ENCODE data around the gene FGFRL1. TPM values are rescaled to one million over a fixed set of nuclear protein-coding genes. Genes with fewer than 3 reads are reported as not detected.

The FGFRL1 gene
- total RNA-seq, 1 donor = 8.6 TPM

DNA sequence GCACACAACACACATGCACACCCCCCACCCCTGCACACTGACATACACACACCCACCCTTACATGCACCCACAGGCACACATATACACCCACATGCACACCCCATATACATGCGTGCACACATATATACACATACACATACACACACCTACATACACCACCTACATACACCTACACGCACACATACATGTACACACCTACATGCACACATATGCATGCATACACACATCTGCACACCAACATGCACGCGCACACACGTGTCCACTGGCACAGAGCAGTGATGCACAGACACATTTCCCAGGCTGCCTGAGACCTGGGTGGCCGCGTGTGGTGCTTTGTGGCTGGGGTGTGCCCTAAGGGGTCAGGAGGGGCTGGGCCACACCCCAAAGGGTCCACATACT is 31.7 kb downstream of the FGFRL1 start:
- TF ChIP-seq, protein P1, sequence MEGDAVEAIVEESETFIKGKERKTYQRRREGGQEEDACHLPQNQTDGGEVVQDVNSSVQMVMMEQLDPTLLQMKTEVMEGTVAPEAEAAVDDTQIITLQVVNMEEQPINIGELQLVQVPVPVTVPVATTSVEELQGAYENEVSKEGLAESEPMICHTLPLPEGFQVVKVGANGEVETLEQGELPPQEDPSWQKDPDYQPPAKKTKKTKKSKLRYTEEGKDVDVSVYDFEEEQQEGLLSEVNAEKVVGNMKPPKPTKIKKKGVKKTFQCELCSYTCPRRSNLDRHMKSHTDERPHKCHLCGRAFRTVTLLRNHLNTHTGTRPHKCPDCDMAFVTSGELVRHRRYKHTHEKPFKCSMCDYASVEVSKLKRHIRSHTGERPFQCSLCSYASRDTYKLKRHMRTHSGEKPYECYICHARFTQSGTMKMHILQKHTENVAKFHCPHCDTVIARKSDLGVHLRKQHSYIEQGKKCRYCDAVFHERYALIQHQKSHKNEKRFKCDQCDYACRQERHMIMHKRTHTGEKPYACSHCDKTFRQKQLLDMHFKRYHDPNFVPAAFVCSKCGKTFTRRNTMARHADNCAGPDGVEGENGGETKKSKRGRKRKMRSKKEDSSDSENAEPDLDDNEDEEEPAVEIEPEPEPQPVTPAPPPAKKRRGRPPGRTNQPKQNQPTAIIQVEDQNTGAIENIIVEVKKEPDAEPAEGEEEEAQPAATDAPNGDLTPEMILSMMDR (IDR thresholded peaks at IDR 0.05; ENCODE audit: insufficient read depth, low read depth, low read length) = no peak
- DNase-seq (ENCODE audit: low read depth) = no peak
- H3K4me3 ChIP-seq (ENCODE audit: low read depth, low read length) = no peak overlapping the region

DNA sequence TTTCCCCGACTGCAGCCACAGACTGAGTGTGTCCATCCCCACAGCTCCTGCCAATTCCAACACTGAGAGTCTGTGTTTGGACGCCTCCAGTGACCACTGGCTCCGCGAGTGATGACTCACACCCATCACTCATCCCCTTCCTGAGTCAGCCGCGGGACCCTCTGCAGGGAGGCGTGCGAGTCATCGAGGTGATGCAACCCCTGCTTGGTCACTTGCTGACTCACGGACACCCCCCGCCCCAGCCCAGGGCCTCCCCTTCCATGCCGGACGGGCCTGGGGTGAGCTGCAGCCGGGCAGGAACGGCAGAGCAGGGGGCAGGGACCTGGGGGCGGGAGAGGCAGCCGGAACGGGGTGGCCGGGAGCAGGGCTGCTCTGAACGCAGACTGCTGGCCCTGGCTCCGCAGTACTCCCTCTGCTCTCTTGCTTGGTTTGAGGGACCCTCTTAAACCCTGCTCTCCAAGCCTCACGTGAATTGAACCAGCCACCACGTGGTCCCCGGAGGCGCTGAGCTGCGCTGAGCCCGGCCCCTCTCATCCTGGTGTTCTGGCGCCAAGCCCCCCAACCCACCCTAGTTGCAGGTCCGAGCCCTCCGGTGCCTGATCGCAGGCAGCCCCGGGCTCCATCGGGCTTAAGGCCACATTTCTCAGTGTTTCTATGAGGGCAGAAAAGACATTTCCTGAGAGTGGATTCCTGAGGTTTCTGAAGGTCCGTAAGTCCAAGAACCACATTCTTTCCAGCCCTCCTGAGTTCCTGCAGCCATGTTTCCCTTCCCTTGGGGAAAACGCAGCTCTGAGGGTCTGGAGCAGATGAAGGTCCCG is 32.4 kb downstream of the FGFRL1 start:
- peak; percentile 97 for DNase-seq (ENCODE audit: low read depth)
- TF ChIP-seq, protein P1 (IDR thresholded peaks at IDR 0.05; ENCODE audit: insufficient read depth, low read depth, low read length) = no peak
- peak overlapping the region; percentile 20 for H3K4me3 ChIP-seq (ENCODE audit: low read depth, low read length)

DNA sequence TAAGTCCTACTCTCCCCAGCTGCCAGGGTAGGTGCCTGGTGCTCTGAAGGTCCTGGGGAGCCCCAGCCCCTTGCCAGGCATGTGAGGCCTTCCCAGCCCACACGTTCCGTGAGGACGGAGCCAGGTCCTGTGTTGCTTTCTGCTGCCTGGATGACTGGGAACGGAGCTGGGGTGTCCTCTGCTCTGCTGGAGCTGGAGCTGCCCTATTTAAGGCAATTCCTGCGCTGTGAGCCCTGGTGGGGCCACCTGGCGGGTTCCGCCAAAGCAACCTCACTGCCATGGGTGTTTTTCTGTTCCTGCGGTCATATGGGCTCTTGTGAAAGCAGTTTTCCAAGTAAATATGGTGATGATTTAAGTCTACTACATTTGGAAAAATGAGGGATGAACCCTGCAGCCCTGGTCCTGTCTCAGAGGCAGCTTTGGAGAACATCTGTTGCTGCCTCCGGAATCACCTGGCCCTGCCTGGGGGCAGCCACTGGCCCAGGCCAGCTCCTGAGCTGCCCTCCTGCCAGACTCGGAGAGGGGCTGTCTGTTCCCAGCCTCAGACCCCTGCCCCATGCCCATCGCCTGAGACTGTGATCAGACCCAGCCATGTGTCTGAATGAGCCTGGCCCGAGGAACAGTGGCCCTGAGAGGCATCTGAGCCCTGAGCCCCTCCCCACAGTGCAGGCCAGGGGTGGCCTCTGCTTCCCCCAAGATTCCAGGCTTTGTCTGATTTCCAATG is 33.2 kb downstream of the FGFRL1 start:
- TF ChIP-seq, protein P1 (IDR thresholded peaks at IDR 0.05; ENCODE audit: insufficient read depth, low read depth, low read length) = no peak
- no peak overlapping the region for H3K4me3 ChIP-seq (ENCODE audit: low read depth, low read length)
- peak; percentile 5 for DNase-seq (ENCODE audit: low read depth)

DNA sequence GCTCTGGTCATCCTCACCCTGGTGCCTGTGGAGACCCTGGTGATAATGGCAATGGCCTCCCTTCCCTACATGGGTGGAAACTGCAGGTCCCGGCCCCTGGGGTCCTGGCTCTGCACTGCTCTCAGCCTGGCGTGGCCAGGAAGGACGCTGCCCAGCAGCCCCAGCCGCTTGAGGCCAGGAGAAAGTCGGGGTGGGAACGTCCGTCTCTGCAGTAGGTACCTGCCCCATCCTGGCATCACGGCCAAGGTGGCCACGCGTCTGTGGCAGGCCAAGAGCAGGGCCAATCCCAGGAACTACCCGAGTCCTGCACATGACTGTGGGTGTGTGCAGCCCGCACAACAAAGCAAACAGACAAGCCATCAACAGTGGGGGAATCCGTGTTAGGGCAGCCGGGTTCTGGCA is 33.8 kb downstream of the FGFRL1 start:
- TF ChIP-seq, protein P1 (IDR thresholded peaks at IDR 0.05; ENCODE audit: insufficient read depth, low read depth, low read length) = no peak
- H3K4me3 ChIP-seq (ENCODE audit: low read depth, low read length) = no peak overlapping the region
- DNase-seq (ENCODE audit: low read depth) = no peak

DNA sequence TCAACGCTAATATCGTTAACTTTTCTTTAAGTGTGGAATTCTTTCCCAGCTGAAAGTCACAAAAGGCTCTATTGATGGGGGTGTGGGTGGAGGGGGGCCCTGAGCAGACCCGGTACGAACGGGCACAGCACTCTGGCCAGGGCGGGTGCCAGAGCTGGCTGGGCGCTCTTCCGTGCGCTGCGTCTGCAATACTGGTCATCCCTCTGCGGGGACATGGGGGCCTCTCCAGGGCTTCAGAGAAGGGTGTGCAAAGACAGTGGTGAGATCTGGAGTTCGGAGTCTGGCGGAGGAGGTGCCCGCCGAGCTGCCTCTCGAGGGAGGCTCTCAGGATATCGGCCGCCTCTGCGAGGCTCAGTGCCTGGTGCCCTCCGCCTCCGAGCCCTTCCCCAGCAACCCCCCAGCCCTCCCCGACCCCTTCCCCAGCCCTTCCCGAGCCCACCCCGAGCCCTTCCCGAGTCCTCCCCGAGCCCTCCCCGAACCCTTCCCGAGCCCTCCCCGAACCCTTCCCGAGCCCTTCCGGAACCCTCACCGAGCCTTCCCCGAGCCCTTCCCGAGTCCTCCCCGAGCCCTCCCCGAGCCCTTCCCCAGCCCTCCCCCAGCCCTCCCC is 34.3 kb downstream of the FGFRL1 start:
- no peak overlapping the region for H3K4me3 ChIP-seq (ENCODE audit: low read depth, low read length)
- TF ChIP-seq, protein P1 (IDR thresholded peaks at IDR 0.05; ENCODE audit: insufficient read depth, low read depth, low read length) = no peak
- DNase-seq (ENCODE audit: low read depth) = no peak

DNA sequence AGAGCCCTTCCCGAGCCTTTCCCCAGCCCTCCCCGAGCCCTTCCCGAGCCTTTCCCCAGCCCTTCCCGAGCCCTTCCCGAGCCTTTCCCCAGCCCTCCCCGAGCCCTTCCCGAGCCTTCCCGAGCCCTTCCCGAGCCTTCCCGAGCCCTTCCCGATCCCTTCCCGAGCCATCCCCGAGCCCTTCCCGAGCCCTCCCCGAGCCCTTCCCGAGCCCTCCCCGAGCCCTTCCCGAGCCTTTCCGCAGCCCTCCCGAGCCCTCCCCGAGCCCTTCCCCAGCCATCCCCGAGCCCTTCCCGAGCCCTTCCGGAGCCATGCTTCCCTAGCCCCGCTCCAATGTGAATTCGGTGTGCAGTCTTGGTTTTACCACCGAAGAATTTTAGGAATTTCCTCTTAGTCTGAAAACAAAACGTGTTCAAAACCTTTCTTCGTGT is 35.2 kb downstream of the FGFRL1 start:
- peak overlapping the region; percentile 18 for H3K4me3 ChIP-seq (ENCODE audit: low read depth, low read length)
- peak; percentile 71 for DNase-seq (ENCODE audit: low read depth)
